GM12875 (cell line): ENCODE results near the gene DYRK3.

Experiments used
- H3K4me3 ChIP-seq: one replicate; pipeline ENCODE4 v1.5.1; 2011; ENCODE audit warnings: low read depth, low read length, control low read depth
- CTCF ChIP-seq: IDR thresholded peaks from 2 replicates; pipeline ENCODE4 v1.5.1; 2011; ENCODE audit warnings: low read depth, mild to moderate bottlenecking, control low read depth, inconsistent platforms, low read length, moderate library complexity, borderline replicate concordance; ENCODE audit not compliant: insufficient read depth

The DYRK3 gene

DNA sequence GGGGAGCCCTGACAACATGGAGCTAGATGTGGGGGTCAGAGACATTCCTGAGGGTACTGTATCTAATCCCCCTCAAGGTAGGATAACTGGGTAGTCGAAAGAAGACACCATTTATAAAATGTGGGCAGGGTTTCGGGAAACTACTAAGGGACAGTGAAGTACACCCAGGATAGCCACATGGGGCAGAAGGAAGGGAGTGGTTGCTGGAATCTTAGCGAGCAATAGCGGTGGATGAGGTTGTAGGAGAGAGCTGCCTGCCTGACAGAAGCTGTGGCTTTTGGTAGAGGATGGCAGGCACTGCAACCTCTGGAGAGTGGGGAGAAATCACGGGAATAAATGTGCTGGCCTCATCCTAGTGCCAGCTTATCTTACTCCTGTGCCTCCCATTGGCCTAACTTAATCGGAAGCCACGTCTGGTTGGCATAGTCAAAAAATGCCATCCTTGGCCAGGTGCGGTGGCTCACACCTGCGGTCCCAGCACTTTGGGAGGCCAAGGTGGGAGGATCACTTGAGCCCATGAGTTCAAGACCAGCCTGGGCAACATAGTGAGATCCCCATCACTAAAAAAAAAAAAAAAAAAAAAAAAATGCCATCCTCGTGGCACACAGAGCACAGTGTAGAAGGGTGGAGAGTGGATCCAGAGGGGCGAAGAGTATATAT lies 26.0 kb downstream of the DYRK3 start:
- H3K4me3 ChIP-seq = no peak overlapping the region
- no peak for TF ChIP-seq CTCF

DNA sequence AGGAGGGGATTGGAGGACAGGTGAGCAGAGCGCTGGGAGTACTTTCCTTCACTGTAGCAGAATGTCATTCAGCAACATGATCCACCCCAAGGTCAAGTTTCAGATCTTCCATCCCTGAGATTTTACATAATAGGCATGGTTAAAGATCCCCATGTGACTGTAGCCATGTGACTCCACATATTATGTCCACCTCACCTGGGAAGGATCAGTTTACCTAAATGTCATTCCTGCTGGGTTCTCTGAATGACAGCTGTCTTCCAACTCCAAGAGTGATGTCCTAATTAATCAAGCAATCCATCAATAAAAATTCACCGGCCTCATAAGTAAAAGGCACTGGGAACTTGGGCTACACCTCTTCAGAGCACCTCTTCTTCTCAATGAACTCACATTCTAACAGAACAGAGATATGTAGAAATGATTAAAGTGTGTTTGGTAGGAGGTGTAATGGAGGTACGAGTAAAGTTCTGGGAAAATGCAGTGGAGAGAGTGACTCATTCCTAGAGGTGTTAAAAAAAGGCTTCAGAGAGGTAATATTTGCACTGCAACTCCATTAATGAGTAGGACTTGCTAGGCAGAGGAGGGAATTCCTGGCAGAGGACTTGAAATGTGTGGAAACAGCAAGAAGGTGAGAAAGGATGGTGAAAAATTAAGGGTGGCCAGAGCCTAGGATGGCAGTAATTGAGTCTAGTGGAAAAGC lies 27.2 kb downstream of the DYRK3 start:
- H3K4me3 ChIP-seq = no peak overlapping the region
- no peak for TF ChIP-seq CTCF

GRCh38 chr1:206663362-206663761 lies 28.0 kb downstream of the DYRK3 start:
- H3K4me3 ChIP-seq = no peak overlapping the region
- no peak for TF ChIP-seq CTCF

DNA sequence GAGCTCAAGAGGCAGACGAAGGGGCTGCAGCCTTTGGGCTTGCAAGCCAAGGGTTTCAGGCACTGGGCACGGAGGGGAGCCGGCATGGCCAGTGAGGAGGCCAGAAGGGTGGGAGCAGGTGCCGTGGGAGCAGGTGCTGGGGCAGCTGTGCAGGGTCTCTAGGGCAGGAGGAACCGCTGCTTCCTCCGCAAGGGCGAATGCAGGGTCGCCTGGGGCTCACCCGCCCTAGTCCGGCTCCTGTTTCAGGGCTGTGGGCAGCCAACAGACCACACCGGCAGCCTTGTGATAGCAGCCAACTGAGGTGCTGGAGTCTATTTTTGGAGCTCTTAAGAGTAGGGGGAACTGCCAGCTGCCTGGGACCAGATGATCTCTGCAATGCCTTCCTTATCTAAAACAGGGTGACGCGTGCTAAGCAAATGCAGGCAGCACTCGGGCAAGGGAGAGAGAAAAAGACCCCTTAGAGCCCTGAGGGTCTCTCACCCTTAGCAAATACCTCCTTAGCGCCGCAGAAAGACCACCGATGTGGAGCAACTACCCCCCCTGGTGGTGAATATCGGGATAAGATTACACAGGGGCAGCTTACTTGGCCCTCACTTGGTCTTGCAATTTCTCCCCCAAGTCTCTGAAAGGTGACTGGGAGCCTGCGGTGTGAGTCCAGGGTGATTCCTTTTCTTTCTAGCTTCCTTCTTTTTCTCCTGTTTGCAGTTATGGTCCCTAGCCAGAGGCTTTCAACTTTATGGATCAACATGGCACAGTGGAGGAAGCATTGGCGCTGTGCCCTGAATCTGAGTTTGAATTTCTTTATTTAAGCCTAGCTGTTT lies 28.7 kb downstream of the DYRK3 start:
- peak overlapping the region; percentile 31 for H3K4me3 ChIP-seq
- TF ChIP-seq CTCF = peak; percentile 68

DNA sequence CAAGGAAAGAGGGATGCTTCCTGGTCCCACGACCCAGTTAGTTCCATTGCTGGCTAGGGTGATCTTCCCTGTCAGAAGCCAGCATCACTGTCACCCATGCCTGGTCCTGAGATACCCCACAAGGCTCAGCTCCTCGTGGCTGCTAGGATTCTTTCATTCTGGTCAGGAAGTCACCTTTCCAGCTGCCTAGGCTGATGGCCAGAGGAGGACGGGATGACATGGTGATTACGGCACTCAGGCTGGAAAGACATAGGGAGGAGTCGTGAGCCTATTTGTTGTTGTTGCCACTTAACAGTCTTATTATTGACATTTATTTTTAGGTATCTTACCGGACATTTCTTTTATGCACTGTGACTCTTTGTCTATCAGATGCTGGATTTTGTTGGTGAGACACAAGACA lies 29.4 kb downstream of the DYRK3 start:
- no peak for TF ChIP-seq CTCF
- no peak overlapping the region for H3K4me3 ChIP-seq

DNA sequence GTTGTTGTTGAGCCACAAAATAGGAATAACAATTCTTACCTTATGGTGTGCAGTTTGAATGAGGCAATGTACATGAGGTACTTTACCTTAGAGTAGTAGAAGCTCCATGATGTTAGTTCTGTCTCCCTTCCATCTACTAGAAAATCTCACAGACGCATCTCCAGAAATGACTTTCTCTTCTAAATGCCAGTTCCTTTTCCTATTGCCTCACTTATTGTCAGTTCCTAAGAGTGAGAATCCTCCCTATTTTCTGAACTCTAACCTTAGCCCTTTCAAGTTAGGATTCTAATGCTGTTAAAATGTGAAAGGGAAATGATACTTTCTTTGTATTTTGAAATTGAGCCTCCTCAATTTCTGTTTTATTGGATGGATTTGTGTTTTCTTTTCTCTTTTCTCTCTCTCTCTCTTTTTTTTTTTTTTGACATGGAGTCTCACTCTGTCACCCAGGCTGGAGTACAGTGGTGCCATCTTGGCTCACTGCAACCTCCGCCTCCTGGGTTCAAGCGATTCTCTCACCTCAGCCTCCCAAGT lies 30.8 kb downstream of the DYRK3 start:
- no peak overlapping the region for H3K4me3 ChIP-seq
- TF ChIP-seq CTCF = no peak
